BLaER1 treated with 17β-estradiol and CSF1 and Interleukin-3, amounts not matched to agents 10 nM and 100 nM (cell line): ENCODE data around the gene SPECC1L.
A peak's percentile ranks its signal among the peaks of the same experiment; 100 is the strongest.

ENCODE experiments used
- H3K27ac ChIP-seq, 11 experiments: shearing (Covaris generic); formaldehyde crosslinking; 2 replicates each; pipeline ENCODE4 v1.8.1; 2022
- H3K27me3 ChIP-seq, 11 experiments: shearing (Covaris generic); formaldehyde crosslinking; 2 replicates each; pipeline ENCODE4 v1.8.1; 2022
- H3K36me3 ChIP-seq, 11 experiments: shearing (Covaris generic); formaldehyde crosslinking; 2 replicates each; pipeline ENCODE4 v1.8.1; 2022
- H3K4me1 ChIP-seq, 10 experiments: shearing (Covaris generic); formaldehyde crosslinking; 2 replicates each; pipeline ENCODE4 v1.8.1; 2022
- H3K4me2 ChIP-seq, 11 experiments: shearing (Covaris generic); formaldehyde crosslinking; 2 replicates each; pipeline ENCODE4 v1.8.1; 2022
- H3K4me3 ChIP-seq, 10 experiments: shearing (Covaris generic); formaldehyde crosslinking; 2 replicates each; pipeline ENCODE4 v1.8.1; 2022
- H3K9ac ChIP-seq, 11 experiments: shearing (Covaris generic); formaldehyde crosslinking; 2 replicates each; pipeline ENCODE4 v1.8.1; 2022
- H3K9me3 ChIP-seq, 11 experiments: shearing (Covaris generic); formaldehyde crosslinking; replicated peaks in 1 of 11; 2 replicates each; pipeline ENCODE4 v1.8.1; 2022
- H4K20me1 ChIP-seq, 11 experiments: shearing (Covaris generic); formaldehyde crosslinking; 2 replicates each; pipeline ENCODE4 v1.8.1; 2022
- Cebpa-rat ChIP-seq, 11 experiments: shearing (Covaris generic); IDR thresholded peaks; 2 replicates each; pipeline ENCODE4 v1.8.1; 2022

SPECC1L gene

DNA sequence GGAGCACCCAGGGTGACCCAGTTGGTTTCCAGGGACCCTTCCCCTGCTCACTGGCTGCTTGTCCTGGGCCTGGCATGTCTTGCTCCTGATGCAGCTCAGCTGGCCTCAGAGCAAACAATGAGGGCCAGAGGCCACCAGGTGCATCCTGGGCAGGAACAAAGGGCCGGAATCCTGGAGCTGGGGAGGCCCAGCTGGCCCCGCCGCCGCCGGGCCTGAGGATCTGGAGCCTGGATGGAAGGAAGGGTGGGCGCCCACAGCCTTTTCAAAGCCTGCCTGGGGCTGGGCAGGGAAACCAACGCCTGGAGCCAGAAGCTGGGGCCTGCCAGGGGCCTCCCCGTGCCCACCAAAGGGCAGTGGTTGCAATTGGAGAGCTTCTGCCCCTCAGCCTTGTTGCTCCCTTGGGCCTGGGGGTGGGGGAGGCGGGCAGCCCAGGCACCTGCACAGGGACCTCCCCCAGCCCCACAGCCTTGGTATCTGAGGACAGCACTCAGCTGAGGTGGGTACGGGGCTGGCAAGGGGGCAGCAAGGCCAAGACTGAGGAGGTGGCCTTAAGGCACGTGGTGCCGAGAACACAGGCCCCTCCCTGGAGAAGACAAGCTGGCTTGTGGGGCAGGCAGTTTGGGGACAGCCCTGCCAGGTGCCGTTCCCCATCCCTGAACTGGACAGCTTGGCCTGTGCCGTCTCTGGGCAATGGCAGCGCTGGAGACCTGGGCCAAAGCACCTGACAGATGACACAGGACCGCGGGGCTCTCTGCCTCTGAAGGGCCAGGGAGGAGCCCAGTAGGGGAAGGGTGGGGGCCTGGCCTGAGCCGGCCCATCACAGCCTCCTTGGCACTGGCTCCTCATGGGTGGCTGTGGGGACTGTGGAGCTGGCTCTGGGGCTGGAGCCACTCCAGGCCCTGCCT lies 149.7 kb downstream of the SPECC1L start:
- Histone ChIP-seq H3K27ac (peak overlapping the region in 10 of 11 experiments; percentile 8 to 65 (median 46); a peak in 16 of 22 replicates), H3K4me3 (no peak overlapping the region; a peak in 1 of 20 replicates), H3K9me3 (peaks cover 0 to 3% (median 0%) of the 10 kb centered on the region in 11 experiments; a peak in 1 of 22 replicates), H3K9ac (peak overlapping the region in 10 of 11 experiments; percentile 10 to 67 (median 54); a peak in 19 of 22 replicates), H3K4me1 (peaks cover 62 to 77% (median 66%) of the 10 kb centered on the region in 10 experiments), H3K27me3 (peaks cover 5 to 24% (median 14%) of the 10 kb centered on the region in 11 experiments; a peak in 21 of 22 replicates), H3K36me3 (peaks cover 6 to 28% (median 13%) of the 10 kb centered on the region in 11 experiments; a peak in 18 of 22 replicates), H3K4me2 (peak overlapping the region; percentile 43 to 91 (median 82)), H4K20me1 (peaks cover 0 to 53% (median 34%) of the 10 kb centered on the region in 11 experiments; a peak in 18 of 22 replicates)
- no peak for TF ChIP-seq Cebpa-rat (IDR thresholded peaks at IDR 0.05)

DNA sequence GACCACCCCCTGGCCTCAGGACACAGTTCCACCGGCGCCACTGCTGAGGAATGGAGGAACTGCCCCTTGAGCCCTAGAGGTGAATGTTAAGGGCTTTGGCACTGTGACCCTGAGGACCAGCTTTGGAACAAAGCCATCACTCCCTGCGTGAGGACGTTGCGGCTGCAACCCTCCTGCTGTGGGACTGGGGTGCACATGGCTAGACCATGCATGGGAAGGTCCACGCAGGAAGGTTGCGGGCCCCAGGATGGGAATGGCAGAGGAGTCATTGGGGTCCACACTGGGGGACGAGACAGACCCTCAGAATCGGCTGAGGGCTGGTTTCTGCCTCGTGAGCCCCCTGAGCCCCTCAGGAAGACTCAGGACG lies 150.3 kb downstream of the SPECC1L start:
- Histone ChIP-seq H3K9ac (peak overlapping the region in 6 of 11 experiments; percentile 47 to 67 (median 60); a peak in 7 of 22 replicates), H3K4me1 (peaks cover 59 to 77% (median 67%) of the 10 kb centered on the region in 10 experiments), H3K4me3 (no peak overlapping the region), H3K9me3 (peaks cover 0 to 3% (median 0%) of the 10 kb centered on the region in 11 experiments; a peak in 1 of 22 replicates), H3K27me3 (peaks cover 8 to 24% (median 14%) of the 10 kb centered on the region in 11 experiments; a peak in 21 of 22 replicates), H3K27ac (peak overlapping the region in 8 of 11 experiments; percentile 8 to 65 (median 46); a peak in 6 of 22 replicates), H3K36me3 (peaks cover under 1 to 22% (median 8%) of the 10 kb centered on the region in 11 experiments; a peak in 15 of 22 replicates), H4K20me1 (peaks cover 0 to 50% (median 32%) of the 10 kb centered on the region in 11 experiments; a peak in 18 of 22 replicates), H3K4me2 (peak overlapping the region; percentile 43 to 91 (median 82); a peak in 19 of 22 replicates)
- TF ChIP-seq Cebpa-rat (IDR thresholded peaks at IDR 0.05): no peak

DNA sequence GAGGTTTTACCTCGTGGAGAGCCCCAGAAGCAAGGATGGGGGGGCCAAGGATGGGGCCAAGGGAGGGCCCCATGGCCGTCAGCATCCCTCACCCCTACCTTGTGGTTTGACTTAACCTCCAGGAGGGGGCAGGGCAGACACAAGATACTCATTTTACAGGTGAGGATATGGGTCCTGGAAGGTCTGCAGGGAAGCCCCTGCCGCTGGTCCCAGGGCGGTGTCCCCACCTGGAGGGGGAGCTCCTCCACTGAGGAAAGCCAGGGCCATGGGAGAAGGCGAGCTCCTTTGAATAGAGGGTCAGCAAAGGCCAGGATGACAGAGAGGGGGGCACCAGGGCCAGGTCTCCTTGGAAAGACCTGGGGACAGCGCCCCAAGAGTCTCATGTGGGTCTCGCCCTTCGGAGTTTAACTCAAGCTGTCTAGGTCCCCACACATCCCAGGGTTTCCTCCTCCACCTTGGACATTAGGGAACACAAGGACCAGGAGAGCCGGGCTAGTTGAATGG lies 150.8 kb downstream of the SPECC1L start:
- peaks cover 0 to 16% (median 4%) of the 10 kb centered on the region in 11 experiments; a peak in 9 of 22 replicates for H3K36me3 ChIP-seq
- peaks cover 0 to 3% (median 0%) of the 10 kb centered on the region in 11 experiments; a peak in 1 of 22 replicates for H3K9me3 ChIP-seq
- TF ChIP-seq Cebpa-rat (IDR thresholded peaks at IDR 0.05): no peak
- peaks cover 0 to 45% (median 32%) of the 10 kb centered on the region in 11 experiments; a peak in 18 of 22 replicates for H4K20me1 ChIP-seq
- peak overlapping the region in 6 of 11 experiments; percentile 6 to 91 (median 83); a peak in 5 of 22 replicates for H3K4me2 ChIP-seq
- H3K4me3 ChIP-seq: no peak overlapping the region
- H3K27ac ChIP-seq: 0 out of 22 replicates have a peak overlapping the region, but pooled peaks of 1 of the 11 experiments have one; percentile 65
- H3K27me3 ChIP-seq: peaks cover 9 to 24% (median 14%) of the 10 kb centered on the region in 11 experiments; a peak in 21 of 22 replicates
- peaks cover 59 to 77% (median 67%) of the 10 kb centered on the region in 10 experiments for H3K4me1 ChIP-seq
- no peak overlapping the region for H3K9ac ChIP-seq

GRCh38 chr22:24422102-24422665 lies 151.6 kb downstream of the SPECC1L start:
- Histone ChIP-seq H3K27me3 (peaks cover 9 to 24% (median 14%) of the 10 kb centered on the region in 11 experiments; a peak in 21 of 22 replicates), H3K27ac (no peak overlapping the region), H3K4me3 (no peak overlapping the region), H3K9ac (no peak overlapping the region), H3K36me3 (peaks cover 0 to 14% (median 0%) of the 10 kb centered on the region in 11 experiments; a peak in 5 of 22 replicates), H3K9me3 (peaks cover 0 to 3% (median 0%) of the 10 kb centered on the region in 11 experiments; a peak in 1 of 22 replicates), H3K4me2 (no peak overlapping the region), H4K20me1 (peaks cover 0 to 38% (median 26%) of the 10 kb centered on the region in 11 experiments; a peak in 18 of 22 replicates), H3K4me1 (peaks cover 59 to 77% (median 67%) of the 10 kb centered on the region in 10 experiments)
- TF ChIP-seq Cebpa-rat (IDR thresholded peaks at IDR 0.05): no peak

DNA sequence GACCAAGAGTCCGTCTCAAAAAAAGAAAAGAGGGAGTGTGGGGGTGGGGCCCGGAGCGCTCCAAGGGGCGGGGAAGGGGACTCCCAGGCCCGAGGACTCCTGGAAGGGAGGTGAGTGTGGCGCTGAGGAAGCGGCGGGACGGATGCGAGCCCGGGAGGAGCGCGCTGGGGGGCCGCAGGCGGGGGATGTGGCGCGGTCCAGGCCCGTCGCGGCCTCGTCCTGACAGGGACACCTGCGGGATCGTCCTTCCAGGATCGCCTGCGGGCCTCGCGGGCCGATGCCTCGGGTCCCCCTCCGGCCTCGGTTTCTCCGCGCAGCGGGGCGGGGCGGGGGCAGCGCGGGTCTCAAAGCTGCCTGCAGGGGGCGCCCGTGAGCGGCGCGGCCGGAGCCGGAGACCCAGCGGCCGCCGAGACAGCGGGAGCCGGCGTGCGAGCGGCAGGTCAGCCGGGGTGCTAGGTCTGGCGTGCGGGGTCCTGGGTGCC lies 152.9 kb downstream of the SPECC1L start:
- peaks cover 9 to 24% (median 14%) of the 10 kb centered on the region in 11 experiments; a peak in 21 of 22 replicates for H3K27me3 ChIP-seq
- H3K4me3 ChIP-seq: no peak overlapping the region
- H3K27ac ChIP-seq: no peak overlapping the region
- peaks cover 0 to 4% (median 0%) of the 10 kb centered on the region in 11 experiments; a peak in 1 of 22 replicates for H3K36me3 ChIP-seq
- 0 out of 22 replicates have a peak overlapping the region, but pooled peaks of 1 of the 11 experiments have one; percentile 12 for H3K4me2 ChIP-seq
- TF ChIP-seq Cebpa-rat (IDR thresholded peaks at IDR 0.05): no peak
- peaks cover 0 to 3% (median 0%) of the 10 kb centered on the region in 11 experiments; a peak in 1 of 22 replicates for H3K9me3 ChIP-seq
- no peak overlapping the region for H3K9ac ChIP-seq
- H3K4me1 ChIP-seq: peaks cover 59 to 77% (median 67%) of the 10 kb centered on the region in 10 experiments
- peaks cover 0 to 24% (median 17%) of the 10 kb centered on the region in 11 experiments; a peak in 16 of 22 replicates for H4K20me1 ChIP-seq

DNA sequence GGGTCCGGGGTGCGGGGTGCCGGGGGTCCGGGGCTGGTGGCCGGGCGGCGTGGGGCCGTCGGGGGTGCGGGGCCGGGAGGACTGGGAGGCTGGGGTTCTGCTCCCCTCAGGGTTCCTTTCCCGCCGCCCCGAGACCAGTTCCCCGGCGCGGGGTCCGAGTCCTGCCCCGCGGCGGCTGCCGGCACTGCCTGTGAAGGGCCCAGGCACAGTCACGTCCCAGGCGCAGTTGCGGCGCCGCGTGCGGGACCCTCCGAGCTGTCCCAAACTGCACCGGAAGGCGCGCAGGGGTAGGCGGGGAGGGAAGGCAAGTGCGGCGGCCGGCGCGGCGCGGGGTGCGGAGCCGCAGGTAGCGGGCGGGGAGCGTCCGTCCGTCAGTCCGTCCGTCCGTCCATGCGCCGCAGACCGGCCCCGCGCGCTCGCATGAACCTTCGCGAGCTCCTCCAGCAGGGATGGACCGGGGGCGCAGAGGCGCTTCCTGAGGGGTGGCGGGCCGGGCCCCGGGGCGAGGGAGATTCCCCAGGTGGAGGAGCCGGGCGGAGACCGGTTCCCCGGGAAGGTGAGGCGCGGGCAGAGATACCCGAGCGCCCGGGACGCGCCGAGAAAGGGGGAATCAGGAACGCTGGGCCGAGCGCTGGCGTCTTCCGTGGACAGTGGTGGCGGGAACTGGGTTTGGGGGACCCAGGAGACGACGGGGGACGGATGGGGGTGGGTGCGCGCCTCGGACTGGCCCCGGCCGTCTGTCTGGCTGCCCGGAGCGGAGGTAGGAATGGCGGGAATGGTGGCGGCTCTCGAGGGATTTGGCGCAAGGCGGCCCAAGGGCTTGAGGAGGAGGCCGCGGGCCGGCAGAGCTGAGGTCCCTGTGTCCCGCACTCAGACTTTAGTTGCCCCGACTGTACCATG lies 153.6 kb downstream of the SPECC1L start:
- Histone ChIP-seq H3K27ac (peak overlapping the region in 2 of 11 experiments; percentile 10 to 25; a peak in 2 of 22 replicates), H3K9ac (no peak overlapping the region), H3K4me3 (no peak overlapping the region), H3K36me3 (no peaks in the 10 kb centered on the region), H3K4me2 (peak overlapping the region in 7 of 11 experiments; percentile 12 to 40 (median 19); a peak in 5 of 22 replicates), H3K27me3 (peaks cover 9 to 24% (median 14%) of the 10 kb centered on the region in 11 experiments; a peak in 21 of 22 replicates), H3K9me3 (peaks cover 0 to 3% (median 0%) of the 10 kb centered on the region in 11 experiments; a peak in 1 of 22 replicates), H3K4me1 (peaks cover 59 to 77% (median 67%) of the 10 kb centered on the region in 10 experiments), H4K20me1 (peaks cover 0 to 17% (median 13%) of the 10 kb centered on the region in 11 experiments; a peak in 16 of 22 replicates)
- no peak for TF ChIP-seq Cebpa-rat (IDR thresholded peaks at IDR 0.05)
